Activated gamma-delta T cell treated with anti-CD3 and anti-CD28 coated beads, Interleukin-2, amount 50 U/mL, for 16 hours (primary cell): ENCODE results near the gene CDK5RAP2.
"Not testable (repeated sequence)": the region's sequence is repeated elsewhere in the genome, so short reads cannot be mapped to it uniquely, and the experiment has no call there.

Experiments used
- DNase-seq: peaks from one replicate; pipeline ENCODE4 v3.0.0-alpha.2; 2020; ENCODE audit warnings: low read depth

Gene CDK5RAP2

DNA sequence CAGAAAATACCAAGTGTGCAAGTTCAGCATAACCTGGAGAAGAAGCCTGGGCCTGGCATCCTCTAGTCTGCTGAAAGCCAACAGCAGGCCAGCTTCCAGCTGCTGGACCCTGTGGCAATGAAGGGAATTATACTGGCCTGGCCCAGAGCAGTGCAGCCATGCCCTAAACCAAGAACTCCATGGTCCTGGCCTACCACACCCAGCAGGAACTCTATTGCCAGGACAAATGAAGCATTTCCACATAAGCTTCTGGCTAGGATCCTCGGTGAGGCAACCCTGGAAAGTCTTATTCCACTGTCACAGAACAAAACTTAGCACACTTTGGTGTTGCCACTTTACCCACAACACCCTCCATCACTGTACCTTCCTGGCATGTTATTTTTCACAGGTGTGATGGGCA lies 35.5 kb downstream of the CDK5RAP2 start:
- DNase-seq = no peak

DNA sequence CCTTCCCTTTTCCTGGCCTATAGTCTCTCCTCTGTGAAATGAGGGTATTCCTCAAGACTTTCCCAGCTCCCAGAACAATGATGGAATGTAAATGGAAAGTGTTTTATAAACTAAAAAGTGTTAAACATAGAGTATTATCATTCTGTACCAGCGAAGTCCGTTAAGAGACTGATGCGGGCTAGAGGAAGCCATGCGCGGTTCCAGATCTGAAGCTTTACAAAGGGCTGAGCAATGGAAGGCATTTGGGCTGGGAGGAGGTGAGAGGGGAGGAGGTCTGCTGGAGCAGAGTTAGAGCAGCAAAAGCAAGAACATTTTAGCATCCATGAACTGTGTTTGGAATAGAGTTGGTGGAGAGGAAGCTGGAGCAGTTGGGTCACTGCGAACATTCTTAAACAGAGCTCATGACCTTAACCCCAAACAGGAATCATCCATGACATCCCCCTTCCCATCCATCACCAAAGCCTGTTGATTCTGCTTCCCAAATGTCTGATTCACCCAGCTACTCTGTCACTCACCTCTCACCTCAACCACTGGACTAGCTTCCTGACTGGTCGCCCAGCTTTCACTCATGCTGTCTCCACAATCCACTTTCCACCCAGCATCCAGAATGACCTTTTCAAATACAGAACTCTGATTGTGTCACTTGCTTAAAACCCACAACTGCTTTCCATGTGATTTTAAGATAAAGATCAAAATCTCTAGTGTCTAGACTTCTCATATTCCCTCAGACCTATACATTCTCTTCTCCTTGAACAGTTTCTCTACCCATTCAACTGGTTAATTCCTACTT lies 37.1 kb downstream of the CDK5RAP2 start:
- no peak for DNase-seq

DNA sequence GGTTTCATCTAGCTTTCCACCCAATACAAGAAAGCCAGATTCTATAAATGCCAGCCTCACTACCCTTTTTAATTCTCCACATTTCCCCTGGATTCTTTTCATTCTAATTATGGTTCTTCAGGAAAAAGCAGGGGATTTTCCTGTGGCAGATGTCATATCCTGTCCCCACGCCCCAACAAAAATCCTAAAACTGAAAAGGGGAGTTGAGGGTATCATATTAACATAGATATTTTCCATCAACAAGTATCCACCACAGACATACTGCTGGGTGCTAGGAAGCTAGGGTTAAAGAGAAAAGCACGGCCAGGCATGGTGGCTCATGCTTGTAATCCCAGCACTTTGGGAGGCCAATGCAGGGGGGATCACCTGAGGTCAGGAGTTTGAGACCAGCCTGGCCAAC lies 38.0 kb downstream of the CDK5RAP2 start:
- DNase-seq = no peak

DNA sequence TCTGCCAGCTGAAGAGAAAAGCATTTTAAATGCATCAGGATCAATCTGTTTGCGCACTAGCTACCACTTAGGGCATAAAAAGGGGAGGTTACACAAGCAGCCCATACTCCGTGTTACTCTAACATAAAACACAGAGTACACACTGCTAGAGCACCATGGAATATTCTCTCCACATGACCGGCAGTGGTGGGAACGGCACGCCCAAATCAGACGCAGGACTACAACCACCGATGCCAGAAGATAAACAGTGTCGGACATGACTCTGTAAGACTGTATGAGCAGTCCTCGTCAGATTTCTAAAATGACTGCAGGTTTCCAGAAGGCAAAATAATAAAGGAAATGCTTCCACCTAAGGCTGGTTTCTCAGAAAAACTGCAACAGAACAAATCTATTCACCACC lies 40.0 kb downstream of the CDK5RAP2 start:
- no peak for DNase-seq

DNA sequence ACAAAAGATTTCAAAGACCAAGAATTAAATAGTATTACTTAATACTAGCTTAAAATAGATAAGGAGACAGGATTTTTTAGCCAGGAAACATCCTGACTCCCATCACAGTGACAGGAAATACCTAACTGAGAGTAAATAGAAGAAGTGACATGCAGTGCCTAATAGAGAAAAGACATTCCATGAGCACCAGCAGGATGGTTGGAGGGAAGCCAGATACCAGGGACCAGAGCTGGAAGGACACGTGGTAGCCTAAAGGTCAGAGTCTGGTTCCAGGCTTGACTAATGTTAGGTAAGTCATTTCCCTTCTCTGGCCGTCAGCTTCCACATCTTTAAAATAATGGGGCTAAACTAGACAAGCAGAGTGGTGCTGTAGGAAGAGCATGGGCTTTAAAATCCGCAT lies 41.6 kb downstream of the CDK5RAP2 start:
- no peak for DNase-seq

DNA sequence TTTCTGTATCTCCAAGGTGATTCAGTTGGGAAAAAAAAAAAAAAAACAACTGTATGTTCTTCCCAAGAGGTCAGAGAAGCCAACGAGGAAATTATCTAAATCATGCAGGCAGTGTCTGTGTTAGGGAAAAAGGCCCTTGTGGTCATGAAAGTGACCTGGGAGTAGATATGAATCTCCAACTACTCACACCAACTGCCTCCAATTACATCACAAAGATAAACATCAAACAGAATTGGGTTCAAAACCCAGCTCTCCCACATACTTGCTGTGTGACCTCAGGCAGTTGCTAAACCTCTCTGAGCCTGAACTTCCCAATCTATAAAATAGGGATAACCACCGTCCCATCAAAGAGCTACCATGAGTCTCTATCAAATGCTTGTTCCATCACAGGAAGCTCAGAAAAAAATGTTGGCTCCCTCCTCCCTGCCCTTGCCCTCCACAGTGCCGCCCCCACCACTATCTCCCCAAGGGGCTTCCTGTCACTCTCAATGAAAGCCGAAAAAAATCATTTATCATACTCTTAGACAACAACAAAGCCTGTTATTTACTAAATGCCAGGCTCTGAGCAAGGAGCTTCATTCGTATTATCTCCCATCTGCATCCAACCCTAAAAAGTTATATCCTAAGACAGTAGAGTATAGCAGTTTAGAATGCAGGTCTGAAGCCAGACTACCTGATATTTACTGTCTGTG lies 42.9 kb downstream of the CDK5RAP2 start:
- DNase-seq = no peak

DNA sequence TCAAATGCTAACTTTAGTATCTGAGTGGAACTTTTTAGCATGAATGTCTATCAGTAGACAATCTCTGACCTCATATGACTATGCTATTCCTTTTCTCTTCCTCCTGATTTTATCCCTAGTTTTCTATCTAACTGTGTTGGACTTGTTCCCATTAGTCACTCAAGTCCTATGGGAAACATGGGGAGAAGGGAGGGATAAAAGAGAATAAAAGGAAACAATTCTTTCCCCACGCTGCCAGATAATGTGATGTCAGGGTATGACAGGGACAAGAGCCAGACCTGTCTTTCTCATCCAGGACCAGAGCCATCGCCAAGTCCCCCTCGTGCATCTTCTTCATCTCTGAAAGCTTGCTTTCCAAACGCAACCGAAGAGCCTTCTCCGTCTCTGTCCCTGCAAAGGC lies 43.9 kb downstream of the CDK5RAP2 start:
- no peak for DNase-seq

DNA sequence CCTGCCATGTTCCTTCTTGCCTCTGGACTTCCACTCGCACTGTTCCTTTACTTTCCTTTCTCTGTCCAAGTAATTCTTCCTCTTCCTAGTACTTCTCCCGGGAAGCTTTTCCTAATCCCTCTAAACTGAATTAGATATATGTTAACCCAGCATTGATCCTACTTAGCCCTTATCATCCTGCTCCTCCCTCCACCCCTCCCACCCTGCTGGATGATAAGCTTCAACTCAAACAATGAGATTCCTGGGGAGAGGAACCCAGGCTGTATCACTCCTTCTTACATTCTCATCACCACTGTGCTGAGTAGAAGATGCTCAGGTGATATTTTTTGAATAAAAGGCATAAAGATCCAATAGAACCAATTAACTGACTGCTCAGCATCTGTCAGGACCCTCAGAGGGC lies 45.7 kb downstream of the CDK5RAP2 start:
- DNase-seq = no peak

DNA sequence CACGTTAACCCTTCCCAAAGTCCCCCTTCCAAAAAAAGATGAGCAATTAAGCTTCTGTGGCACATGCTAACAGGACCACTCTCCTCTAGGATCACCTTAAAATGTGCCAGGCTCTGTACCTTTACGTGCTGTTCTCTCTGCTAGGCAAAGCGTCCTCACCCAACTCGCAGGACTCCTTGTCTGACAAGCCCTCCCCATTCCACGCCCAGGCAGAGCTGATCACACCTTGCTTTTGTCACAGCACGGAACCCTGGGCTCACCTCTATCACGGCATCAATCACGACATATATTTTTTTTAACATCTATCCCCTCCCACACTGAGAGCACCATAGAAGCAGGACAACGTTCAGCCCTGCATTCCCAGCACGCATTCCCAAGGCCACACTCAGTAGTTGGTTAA lies 47.1 kb downstream of the CDK5RAP2 start:
- no peak for DNase-seq

DNA sequence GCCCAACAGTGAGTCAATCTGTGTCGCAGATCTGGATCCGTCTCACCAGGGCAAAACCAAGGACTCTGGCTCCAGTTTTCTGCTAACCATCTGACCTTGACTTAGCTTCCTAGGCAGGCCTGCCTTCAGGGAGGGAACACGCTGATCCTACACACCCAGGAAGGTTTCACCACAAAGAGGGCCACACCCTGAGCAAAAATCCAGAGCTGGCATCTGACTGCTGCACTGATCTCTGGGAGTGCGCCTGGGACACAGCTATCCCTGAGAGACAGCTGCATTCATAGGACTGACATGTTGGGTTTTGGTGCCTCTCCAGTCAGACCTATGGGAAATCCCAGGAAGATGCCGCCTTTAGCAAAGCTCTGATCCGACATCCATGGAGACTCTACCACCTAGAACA lies 47.5 kb downstream of the CDK5RAP2 start:
- no peak for DNase-seq

DNA sequence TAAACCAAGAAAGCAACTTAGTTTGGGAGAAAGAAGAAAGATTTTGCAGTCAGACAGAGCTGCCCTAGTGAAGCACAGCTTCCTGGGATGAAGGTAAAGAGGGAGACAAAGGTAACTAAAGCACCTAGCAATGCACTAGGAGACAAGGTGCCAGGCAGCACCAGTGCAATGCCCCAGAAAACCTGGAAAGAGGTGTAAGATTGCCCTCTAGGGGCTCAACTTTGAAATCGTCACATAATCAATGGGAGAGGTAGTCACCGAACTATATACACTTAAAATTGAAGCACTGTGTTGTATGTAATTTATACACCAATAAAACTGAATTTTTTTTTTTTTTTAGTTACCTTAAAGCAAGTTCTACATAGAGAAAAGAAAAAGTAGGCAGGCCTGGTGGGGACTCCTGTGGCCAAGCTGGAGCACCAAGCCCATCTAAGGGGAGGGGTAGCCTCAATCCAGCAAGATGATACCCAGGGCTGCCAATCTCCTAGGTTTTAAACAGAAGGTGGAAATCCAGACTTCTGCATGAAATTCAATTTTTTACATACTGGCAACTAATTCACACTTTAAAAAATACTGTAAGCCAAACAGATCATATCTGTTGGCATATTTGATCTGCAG lies 48.2 kb downstream of the CDK5RAP2 start:
- DNase-seq = no peak

DNA sequence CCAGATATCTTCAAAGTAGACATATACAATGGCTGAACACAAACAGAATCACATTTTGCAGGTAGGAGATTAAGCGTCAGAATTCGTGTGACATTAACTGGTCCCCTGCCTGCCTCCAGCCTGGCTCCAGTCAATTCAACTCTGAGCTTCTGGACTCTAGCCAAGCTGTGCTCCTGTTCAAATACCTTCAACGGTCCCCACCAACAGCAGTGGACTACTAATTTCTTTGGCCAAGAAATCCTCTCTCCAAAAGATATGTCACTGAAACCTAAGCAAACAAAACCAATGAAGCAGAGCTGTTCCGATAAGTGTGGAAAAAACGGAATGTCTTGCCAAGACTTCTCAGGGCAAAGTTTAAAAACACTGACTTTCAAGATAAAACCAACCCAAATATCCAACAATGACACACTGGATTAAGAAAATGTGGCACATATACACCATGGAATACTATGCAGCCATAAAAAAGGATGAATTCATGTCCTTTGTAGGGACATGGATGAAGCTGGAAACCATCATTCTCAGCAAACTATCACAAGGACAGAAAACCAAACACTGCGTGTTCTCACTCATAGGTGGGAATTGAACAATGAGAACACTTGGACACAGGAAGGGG lies 49.6 kb downstream of the CDK5RAP2 start:
- DNase-seq = not testable (repeated sequence)

DNA sequence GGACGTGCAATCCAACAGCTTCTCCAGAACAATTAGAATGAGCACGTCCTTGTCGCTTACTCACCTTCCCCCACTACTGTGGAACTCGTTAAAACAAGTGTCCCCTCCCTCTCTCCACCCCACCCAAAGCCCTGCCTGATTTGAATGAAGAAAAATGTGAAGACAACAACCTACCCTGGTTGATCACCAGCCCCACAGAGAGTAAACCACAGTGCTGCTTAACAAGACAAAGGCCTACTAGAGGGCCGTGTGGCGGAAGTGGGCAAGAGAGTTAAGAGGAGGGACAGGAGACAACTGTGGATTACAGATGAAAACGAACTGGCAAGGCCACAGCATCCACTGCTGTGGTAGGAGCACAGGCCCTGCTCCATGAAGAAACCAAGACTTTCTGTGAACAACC lies 51.1 kb downstream of the CDK5RAP2 start:
- no peak for DNase-seq

DNA sequence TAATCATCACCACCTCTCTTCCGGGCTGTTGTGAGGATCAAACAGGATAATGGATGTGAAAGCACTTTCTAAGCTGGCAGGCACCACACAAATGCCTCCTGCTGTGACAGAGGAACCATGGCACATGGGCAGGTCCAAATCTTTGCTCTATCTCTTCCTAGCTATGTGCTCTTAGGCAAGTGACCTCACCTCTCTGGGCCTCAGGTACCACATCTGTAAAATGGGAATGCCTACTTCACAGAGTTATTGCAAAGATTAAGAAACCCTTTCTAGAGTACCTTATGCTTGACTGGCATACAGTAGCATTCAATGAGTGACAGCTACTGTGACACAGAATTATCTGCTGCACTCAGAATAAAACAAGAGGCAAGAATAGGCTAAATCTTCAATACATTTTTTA lies 51.6 kb downstream of the CDK5RAP2 start:
- DNase-seq = no peak

DNA sequence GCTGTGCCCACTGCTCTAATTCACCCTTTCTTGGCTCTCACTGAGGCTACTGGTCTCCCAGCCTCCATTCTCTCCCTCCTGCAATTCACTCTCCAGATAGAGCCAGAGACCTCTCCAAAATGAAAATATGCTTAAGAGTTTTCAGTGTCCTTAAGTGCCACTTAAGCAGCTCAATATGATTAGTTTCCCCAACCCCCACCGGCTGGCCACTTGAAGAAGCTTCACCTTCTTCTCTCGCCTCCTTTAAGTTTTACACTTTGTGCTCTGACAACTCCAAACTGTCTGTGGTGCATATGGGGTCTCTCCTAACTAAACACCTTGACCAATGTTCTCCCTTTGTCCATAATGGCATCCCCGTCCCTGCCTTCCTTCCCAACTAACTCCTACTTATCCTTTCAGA lies 53.4 kb downstream of the CDK5RAP2 start:
- no peak for DNase-seq

DNA sequence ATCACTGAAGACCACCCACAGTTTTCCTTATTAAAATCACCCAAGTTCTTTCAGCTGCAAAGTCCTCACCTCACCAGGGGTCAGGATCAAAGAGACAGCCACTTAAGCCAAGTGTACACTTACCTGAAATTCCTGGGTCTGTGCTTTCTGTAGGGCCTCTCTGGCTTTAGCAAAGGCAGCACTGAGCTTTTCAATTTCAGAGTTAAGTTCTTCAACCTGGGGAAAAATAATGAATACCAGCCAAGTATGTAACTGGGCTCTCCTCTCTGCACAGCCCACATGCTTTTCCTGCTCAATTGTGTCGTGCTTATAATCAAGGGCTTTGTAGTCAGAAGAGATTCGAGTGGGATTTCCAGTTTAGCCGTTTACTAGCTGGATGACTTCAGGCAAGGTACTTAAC lies 55.1 kb downstream of the CDK5RAP2 start:
- DNase-seq = no peak

DNA sequence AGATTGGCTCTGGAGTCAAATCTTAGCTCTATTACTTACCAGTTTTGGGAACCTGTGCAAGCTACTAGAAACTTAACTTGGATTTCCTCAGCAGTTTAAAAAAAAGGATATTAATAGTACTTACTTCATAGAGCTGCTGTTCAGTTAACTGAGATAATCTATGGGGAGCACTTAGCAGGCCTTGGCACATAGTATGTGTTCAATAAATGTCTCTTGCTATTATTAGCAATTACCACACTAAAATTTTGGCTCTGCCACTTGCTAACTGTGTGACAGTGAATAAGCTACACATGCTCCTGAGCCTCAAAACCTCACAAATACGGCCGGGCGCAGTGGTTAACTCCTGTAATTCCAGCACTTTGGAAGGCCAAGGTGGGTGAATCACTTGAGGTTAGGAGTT lies 55.9 kb downstream of the CDK5RAP2 start:
- DNase-seq = no peak

DNA sequence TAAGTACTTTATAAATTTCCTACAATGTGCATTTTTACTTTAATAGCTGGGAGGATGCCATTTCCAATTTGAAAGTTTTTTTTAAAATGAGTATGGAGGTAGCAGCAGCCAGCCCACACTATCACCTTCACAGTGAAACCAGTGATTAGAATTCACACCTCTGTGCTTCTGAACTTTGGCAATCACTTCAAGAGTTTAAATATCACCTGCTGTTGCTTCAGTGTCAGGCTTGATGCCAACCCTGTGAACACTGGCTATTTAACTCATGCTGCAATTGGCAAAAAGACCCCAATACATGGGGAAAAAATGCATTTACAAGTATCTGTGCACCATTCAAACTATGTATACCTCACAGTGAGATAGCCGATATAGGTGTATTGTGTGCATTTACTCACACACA lies 57.4 kb downstream of the CDK5RAP2 start:
- DNase-seq = no peak

DNA sequence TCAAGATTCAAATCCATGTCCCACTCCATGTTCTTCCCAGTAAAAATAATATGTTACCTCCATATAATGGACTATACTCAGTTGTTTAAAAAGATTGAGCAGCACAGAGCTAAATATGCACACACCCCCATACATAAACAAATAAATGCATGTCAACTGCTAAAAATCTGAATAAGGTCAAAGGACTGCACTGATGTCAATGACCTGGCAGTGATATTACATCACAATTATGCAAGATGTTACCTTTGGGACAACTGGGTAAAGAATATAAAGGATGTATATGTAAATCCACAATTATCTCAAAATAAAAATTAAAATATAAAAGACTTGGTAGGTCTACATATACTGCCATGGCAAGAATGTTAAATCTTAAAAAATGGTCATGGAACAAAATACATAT lies 57.9 kb downstream of the CDK5RAP2 start:
- no peak for DNase-seq

DNA sequence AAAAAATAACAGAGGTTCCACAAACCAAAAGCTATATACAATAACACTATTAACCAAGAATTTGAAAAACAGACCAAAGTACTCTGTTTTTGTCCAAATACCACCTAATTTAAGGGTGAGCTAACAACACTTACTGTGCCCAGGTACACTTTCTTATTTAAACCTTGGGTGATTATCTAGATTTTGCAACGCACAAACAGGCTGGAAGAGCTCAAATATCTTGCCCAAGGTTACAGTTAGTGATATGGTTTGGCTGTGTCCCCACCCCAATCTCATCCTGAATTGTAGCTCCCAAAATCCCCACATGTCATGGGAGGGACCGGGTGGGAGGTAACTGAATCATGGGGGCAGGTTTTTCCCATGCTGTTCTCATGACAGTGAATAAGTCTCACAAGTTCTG lies 58.9 kb downstream of the CDK5RAP2 start:
- DNase-seq = no peak

DNA sequence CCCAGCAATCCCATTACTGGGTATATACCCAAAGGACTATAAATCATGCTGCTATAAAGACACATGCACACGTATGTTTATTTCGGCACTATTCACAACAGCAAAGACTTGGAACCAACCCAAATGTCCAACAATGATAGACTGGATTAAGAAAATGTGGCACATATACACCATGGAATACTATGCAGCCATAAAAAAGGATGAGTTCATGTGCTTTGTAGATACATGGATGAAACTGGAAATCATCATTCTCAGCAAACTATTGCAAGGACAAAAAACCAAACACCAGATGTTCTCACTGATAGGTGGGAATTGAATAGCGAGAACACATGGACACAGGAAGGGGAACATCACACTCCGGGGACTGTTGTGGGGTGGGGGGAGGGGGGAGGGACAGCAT lies 64.0 kb downstream of the CDK5RAP2 start:
- DNase-seq = not testable (repeated sequence)

DNA sequence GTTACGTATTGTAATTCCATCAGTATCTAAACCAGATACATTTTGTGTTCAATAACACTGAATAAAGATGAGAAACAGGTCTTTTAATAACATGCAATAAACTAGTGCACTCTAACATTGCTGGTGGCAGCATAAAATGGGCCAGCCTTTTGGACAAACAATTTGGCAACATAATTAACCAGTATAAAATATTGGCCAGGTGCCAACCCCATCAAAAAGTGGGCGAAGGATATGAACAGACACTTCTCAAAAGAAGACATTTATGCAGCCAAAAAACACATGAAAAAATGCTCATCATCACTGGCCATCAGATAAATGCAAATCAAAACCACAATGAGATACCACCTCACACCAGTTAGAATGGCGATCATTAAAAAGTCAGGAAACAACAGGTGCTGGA lies 64.5 kb downstream of the CDK5RAP2 start:
- not testable (repeated sequence) for DNase-seq

DNA sequence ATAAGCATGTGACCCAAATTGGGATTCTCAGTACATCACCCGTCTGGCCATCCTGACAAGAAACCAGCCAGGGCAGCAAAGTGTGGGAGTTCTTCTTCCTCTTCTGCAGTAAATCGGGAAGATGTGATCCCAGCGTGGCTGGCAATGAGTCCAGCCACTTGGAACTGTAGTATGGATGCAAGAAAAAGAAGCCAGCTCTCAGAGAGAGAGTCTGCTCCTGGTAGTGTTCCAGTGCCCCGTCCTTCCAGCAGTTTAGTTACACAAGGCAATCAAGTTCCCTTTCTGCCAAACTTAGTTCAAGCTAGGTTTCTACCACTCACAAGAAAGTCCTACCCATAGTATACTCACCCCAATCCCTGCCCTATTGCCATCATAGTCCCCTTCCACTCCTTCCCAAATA lies 65.6 kb downstream of the CDK5RAP2 start:
- DNase-seq = no peak
